NCI-H69 (cell line): ENCODE data around the gene MGME1.
"Not testable (repeated sequence)": the region's sequence is repeated elsewhere in the genome, so short reads cannot be mapped to it uniquely, and the experiment has no call there.

Source experiments
- DNase-seq: peaks from one replicate; lab custom pipeline; 2025; lab: John Stamatoyannopoulos, UW

The MGME1 gene

DNA sequence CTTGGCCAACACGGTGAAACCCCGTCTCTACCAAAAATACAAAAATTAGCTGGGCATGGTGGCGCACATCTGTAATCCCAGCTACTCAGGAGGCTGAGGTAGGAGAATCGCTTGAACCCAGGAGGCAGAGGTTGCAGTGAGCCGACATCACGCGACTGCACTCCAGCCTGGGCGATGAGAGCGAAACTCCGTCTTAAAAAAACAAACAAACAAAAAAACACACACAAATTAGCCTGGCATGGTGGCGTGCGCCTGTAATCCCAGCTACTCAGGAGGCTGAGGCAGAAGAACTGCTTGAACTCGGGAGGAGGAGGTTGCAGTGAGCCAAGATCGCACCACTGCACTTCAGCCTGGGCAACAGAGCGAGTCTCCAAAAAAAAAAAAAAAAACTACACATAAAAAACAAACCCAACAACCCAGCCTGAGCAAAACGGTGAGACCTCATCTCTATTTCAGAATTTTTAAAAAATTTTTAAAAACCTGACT is 8.4 kb upstream of the MGME1 start:
- DNase-seq, result not testable (repeated sequence)

DNA sequence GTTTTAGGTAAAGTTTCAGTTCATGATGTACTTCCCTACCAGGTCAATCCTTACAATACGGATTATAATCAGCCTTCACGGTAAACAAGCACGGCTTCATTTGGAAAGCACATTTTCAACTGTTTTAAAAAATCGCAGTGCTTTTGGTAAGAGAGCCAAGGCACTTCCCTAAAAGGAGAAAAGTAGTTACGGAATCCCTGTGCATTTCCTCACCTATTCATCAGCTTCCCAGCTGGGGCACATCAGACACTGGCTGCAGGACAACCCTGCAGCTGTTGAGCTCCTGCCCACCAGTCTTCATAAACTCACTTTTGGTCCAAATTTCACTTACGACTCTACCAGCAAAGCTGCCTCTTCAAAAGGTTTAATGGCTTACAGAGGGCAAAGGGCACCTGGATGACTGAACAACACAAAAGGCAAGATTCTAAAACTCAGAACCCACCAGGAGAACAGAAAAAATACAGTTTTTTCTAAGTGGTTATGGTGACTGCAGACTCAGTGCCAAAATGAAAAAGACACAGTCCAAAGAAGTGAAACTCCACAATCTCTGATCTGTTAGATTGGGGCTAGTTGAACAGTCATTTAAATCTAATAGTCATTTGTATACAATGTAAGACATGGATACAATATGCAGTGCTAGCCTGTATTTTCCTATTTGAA is 7.8 kb upstream of the MGME1 start:
- DNase-seq, result no peak

- DNase-seq, result no peak
Measured at GRCh38 chr20:17961587-17961940, 7.3 kb upstream of the MGME1 start.

DNA sequence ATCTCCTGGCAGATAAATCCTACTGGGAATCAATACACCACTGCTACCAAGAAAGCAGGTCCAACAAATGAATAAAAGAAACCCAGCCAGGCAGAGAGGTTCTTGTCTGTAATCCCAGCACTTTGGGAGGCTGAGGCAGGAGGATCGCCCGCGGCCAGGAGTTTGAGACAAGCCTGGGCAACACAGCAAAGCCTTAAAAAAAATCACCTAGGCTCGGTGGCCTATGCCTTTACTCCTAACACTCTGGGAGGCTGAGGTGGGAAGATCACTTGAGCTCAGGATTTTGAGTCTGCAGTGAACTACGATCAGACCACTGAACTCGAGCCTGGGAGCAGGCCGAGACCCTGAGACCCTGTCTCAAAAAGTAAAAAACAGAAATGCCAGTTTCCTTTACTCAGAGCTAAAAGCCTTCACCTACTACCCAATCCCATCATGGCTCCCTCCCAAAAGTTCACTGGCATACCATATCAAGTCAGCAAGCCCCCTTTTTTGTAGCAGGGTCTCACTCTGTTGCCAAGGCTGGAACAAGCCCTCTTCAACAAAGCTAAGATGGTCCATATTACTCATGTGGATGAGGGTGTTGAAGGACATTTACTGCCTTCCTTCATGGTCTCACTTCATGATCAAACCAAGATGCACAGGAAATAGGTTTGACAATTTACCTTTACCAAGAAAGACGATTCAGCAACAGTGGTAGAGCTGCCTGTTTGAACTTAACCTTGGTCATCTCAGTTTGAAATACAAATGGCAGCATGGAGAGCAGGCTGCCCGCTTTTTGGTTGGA is 5.5 kb upstream of the MGME1 start:
- DNase-seq, result no peak

DNA sequence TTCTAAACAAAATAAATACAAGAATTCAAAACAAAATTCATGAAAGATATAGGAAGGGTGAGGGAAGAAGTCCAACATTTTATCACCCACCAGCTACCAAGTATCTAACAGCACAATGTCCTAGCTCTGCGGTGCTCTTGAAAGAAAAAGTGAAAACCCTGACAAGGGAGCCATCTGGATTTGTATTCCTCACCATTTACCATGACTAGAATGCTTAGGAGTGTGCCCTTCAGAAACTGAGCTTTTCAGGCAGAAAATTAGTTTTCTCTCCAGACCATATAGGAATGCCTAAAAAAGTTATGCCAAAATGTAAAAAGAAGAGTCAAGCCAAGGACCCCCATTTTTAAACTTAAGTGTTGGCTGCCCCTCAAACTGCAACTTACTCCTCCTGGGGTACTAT is 4.7 kb upstream of the MGME1 start:
- DNase-seq, result no peak

- DNase-seq, result no peak
Measured at GRCh38 chr20:17964632-17965031, 4.2 kb upstream of the MGME1 start.

DNA sequence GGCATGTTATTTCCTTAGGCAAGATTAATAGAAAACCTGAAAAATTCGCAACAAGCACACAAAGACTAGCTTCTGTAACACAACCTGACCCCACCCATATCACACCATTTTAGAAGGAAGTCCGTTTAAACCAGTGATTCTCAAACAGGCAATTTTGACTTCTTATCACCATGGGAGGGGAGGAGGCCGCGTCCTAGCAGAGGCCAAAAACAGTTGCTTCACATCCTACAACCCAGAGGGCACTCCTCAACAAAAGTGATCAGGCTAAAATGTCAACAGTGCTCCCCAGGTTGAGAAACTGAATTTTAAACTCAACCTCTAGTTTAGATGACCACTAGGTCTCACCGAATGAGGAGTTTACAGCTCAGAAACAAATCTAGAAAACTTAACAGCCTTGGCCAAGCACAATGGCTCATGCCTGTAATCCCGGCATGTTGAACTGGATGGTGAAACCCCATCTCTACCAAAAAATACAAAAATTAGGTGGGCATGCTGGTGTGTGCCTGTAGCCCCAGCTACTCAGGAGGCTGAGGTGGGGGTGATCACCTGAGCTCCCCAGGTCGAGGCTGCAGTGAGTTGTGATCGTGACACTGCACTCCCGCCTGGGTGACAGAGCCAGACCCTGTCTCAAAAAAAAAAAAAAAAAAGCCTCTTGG is 3.6 kb upstream of the MGME1 start:
- DNase-seq, result no peak

DNA sequence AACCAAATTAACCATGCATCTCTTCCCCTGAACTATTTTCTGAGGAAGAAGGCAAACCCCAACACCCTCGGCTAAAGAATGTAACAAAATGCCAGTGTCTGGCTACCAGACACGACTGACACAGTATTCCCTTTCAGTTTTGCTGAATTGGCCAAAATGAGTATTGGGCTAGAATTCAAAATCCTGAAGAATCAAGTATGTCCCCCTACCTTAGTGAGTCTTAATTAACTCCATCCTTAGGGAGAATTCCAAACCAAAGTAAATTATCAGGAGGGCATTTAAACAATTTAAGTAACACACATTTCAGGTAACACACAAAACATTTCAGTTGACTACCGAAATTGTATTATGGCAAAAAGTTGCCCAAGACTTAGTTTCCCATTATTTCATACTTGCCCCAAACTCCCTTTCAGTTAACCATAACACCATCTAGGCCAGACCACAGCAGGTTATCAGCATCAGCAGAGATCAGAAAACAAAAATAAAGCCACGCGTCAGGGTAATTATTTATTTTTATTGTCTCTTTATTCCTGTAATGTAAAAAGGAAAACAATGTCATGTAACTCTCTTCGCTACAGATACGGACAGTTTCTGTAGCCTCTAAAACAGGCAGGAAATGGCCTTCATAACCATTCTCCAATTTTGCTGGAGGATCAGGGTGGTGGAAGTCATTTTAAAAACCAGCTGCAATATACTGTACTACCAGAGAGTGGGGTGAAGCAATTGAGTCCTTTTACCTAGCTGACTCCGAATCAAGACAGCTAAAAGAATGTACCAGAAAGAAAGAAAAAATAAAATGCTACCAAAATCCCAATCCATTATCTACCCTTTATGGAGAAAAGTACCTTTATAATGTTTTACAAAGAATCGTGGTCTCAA is 2.1 kb upstream of the MGME1 start:
- peak; percentile 54 for DNase-seq

GRCh38 chr20:17967521-17968365 is 1.1 kb upstream of the MGME1 start:
- peak; percentile 76 for DNase-seq

- peak; percentile 70 for DNase-seq
Measured at GRCh38 chr20:17969278-17969883, 563 bp downstream of the MGME1 start.

- DNase-seq, result peak; percentile 46
Measured at GRCh38 chr20:17969884-17970409, 1.1 kb downstream of the MGME1 start.

GRCh38 chr20:17971300-17972013 is 2.6 kb downstream of the MGME1 start:
- DNase-seq, result peak; percentile 35

GRCh38 chr20:17972121-17972520 is 3.3 kb downstream of the MGME1 start:
- DNase-seq, result peak; percentile 41

DNA sequence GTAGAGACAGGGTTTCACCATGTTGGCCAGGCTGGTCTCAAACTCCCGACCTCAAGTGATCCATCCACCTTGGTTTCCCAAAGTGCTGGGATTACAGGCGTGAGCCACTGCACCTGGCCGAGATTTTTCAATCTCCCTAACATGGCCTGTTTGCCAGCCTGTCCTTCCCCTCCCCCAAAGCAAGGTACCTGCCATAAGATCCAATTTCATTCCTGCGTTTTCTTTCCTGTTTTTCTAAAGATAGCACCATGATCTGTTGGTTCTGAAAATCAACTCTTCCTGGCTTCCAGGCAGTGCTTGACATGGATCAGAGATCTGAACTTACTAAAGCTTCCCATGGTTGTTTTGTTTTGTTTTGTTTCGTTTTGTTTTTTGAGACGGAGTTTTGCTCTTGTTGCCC is 7.5 kb downstream of the MGME1 start:
- DNase-seq, result no peak

- no peak for DNase-seq
Measured at GRCh38 chr20:17985388-17986018, 16.7 kb downstream of the MGME1 start.

DNA sequence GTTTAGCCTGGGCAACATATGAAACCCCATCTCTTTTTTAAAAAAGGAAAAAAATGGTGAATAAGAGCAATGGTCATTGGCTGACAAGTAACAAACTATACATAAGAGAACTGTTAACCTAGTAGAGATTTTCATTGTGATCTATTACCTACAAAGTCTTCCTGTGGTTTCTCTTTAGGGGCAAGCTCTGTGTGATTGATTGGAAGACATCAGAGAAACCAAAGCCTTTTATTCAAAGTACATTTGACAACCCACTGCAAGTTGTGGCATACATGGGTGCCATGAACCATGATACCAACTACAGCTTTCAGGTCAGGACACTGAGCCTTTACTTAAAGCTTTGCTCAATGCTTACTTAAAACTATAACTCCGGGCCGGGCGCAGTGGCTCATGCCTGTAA is 19.2 kb downstream of the MGME1 start:
- DNase-seq, result no peak

GRCh38 chr20:17990278-17990972 is 21.6 kb downstream of the MGME1 start:
- no peak for DNase-seq

DNA sequence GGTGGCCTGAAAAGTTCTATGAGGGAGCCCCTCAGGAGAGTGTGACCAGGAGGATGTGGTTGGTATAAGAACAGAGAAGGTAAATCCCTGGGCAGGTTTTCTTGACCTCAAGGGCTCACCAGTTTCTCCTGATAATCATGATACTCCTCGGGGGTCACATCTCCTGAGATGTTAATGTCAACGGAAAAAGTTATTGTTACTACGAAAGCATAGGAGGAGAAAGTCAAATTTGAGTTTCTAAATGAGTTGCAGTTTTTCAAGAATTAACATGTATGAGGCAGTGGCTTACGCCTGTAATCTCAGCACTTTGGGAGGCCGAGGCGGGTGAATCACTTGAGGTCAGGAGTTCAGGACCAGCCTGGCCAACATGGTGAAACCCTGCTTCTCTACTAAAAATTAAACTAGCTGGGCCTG is 23.4 kb downstream of the MGME1 start:
- DNase-seq, result no peak
